ENCODE measurements around the gene DUXB.

Gene DUXB, protein sequence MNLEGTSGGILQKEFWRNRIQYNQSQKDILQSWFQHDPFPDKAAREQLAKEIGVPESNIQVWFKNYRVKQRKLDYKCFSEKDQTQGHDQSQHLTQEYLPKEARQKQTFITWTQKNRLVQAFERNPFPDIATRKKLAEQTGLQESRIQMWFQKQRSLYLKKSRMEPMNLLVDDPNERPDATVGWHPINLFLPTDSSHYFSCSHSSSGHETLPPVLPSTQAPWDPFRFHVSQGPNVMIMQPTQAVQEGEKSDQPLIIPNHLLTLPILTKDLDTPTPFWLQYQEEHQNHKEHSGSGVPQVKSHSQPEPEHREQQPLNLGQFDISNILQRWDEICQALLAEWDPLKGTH

DNA sequence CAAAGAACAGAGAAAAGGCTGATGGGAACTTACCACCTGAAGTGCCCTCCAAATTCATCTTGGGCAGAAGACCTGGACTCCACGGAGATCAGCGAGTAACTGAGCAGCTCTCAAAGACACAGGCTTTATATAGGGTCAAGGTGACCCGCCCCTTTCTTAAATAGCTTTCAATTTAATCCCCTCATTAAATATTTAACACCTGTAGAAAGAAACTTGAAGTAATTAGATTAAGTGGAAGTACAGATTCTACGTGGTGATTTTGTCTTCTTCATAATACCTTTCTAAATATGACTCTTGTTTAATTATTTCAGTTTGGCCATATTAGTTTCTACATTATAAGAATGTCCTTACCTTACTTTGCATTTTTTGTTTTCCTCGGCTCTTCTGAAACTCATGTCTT, at the start of gene DUXB:
DUXB (minus strand) TSS at position 101 of the 400 bp plus-strand sequence; CDS start at position 58, 43 bp downstream.
- no peak for DNase-seq (ENCODE audit: low read depth, low spot score)

DNA sequence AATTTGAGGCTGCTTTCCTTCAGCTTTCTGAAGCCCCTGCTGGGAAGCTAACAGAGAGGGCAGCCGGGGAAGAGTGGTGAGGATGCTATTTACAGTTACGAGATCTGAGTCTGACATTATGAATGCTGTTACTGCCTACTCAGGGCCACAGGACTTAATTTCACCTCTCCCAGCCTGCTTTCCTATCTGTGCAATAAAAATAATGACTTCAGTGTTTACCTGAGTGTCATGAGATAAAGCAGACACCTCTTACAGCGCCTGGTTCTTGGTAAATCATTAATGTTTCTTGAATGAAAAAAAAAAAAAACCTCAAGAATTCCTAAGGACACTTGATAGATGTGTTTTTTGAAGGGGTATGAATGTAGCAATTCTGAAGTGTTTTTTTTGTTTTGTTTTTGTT, 49.3 kb upstream of the DUXB start:
- DNase-seq (ENCODE audit: low read depth, low spot score), result no peak

DNA sequence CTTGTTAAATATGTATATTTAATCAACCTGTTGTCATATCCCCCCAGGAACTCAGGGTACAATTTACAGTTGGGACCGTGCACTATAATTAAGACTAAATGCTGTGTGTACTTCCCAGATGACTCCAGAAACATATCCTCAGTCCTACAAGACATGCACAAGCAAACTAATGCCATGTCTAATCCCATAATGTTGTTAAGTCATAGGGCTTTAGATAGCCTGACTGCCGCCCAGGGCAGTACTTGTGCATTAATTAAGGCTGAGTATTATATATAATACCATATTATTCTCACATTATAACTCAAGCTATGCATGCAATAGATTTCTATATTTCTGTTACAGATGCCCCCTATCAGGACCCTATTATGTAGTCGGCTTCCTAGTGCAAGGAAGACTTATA, 45.1 kb upstream of the DUXB start:
- DNase-seq (ENCODE audit: low read depth, low spot score), result no peak

- DNase-seq (ENCODE audit: low read depth, low spot score), result no peak
Measured at GRCh38 chr16:75745823-75746222, 44.6 kb upstream of the DUXB start.

GRCh38 chr16:75745242-75745641, 44.0 kb upstream of the DUXB start:
- no peak for DNase-seq (ENCODE audit: low read depth, low spot score)

- no peak for DNase-seq (ENCODE audit: low read depth, low spot score)
Measured at GRCh38 chr16:75742424-75743047, 41.3 kb upstream of the DUXB start.

DNA sequence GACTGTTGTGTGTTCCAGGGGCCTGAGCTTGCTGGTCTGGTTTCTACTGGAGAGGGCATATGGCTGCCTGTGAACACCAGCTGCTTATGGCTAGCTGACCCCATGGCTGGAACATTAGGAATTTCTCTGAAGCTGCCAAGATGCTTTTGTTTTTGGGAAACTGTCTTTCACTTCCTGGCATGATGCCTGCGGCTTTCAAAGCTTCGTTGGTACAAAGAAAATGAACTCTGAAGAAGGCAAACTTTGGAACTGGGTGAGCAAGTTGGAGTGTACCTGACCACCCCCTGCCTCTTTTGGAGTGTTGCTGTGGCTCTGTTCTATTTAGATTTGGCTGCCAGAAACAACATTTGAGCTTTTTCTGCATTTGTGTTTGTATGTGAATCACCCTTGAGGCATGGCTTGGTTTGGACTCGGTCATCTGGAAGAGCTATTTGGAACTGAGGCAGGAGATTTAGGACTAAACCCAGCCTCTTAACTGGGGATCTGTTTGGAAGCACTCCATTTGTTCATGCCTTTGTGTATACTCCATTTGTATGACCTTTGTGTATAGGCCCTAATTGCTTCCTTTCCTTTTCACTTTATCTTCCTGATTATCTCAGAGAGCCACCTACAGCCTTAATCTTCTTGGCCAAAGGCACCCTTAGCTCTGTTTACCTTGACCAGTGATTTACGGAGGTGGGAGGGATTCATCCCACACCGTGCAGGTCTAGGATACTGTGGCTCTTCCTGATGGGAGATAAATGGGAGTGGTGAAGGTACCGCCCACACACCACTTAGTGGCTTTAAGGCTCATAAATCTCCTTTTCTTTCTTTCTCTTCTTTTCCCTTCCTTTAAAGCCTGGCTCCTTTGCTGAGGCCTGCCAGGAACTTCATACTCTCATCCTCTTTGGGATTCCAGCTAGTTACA, 32.3 kb upstream of the DUXB start:
- DNase-seq (ENCODE audit: low read depth, low spot score), result no peak

GRCh38 chr16:75732871-75733270, 31.6 kb upstream of the DUXB start:
- DNase-seq (ENCODE audit: low read depth, low spot score), result no peak

- no peak for DNase-seq (ENCODE audit: low read depth, low spot score)
Measured at GRCh38 chr16:75727221-75727620, 26.0 kb upstream of the DUXB start.

DNA sequence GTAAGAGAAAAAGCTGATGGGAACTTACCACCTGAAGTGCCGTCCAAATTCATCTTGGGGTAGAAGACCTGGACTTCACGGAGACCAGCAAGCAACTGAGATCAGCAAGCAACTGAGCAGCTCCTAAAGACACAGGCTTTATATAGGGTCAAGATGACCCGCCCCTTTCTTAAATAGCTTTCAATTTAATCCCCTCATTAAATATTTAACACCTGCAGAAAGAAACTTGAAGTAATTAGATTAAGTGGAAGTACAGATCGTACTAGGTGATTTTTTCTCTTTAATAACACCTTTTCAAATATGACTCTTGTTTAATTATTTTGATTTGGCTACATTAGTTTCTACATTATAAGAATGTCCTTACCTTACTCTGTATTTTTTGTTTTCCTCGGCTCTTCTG, 25.1 kb upstream of the DUXB start, which contains the start of gene CPHXL:
CPHXL (minus strand) TSS at position 101 of the 400 bp plus-strand sequence; CDS start at position 53, 48 bp downstream.
- DNase-seq (ENCODE audit: low read depth, low spot score), result no peak

DNA sequence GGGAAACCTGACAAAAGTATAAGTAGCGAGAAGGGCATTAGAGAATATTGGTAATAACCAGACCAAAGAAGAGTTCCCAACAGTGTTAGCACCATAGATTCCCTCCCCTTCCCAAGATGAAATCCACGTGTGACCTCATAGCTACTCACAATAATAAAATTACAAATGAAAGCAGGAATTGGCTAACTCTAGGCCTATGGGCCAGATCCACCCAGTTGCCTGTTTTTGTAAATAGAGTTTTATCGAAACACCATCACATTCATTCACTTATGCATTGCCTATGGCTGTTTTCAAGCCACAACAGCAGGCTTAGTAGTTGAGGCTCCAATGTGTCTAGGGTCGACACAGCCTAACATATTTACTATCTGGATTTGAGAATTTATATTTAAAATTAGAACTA, 17.2 kb upstream of the DUXB start:
- no peak for DNase-seq (ENCODE audit: low read depth, low spot score)

DNA sequence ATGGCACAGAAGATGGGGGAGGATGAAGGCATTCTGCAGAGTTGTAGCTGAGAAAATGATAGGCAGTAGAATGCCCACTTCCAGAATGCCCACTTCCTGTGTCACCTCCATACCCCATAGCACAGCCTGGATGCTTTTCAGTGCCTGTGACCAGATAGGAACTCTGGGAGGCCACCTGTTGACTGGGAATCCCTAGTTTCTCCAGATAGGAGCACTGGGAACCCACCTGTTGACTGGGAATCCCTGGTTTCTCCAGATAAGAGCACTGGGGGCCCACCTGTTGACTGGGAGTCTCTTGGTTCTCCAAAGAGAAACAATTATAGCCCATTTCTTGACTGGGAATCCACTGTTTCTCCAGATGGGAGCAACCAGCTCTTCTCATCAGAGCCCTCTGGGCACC, 13.4 kb upstream of the DUXB start:
- DNase-seq (ENCODE audit: low read depth, low spot score), result no peak

GRCh38 chr16:75710344-75710743, 9.1 kb upstream of the DUXB start:
- no peak for DNase-seq (ENCODE audit: low read depth, low spot score)

DNA sequence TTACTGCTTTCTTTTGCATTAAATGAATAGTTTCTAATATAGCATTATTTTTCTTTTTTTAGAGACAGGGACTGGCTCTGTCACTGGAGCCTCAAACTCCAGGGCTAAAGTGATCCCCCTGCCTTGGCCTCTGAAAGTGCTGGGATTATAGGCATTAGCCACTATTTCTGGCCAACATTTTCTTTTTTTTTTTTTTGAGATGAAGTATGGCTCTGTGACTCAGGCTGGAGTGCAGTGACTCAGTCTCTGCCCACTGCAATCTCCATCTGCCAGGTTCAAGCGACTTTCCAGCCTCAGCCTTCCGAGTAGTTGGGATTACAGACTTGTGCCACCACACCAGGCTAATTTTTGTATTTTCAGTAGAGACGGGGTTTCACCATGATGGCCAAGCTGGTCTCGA, 2.0 kb upstream of the DUXB start:
- DNase-seq (ENCODE audit: low read depth, low spot score), result no peak

- no peak for DNase-seq (ENCODE audit: low read depth, low spot score)
Measured at GRCh38 chr16:75702242-75702641, 981 bp upstream of the DUXB start.

- no peak for DNase-seq (ENCODE audit: low read depth, low spot score)
Measured at GRCh38 chr16:75697571-75697970, 3.7 kb downstream of the DUXB start.

DNA sequence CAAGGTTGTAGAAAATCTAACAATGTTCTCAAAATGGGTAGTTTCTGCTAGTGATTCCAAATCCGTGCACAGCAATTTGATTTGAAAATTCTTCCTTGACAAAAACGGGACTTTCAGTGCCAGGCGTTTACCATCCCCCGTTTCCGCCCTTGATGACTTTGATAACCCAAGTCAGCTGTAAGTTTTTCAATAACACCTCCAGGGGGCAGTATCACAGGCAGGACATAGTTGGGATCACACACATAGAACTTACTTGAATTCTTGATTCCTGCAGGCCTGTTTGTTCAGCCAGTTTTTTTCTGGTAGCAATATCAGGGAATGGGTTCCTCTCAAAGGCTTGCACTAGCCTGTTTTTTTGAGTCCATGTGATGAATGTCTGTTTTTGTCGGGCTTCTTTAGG, 5.6 kb downstream of the DUXB start:
- DNase-seq (ENCODE audit: low read depth, low spot score), result no peak

DNA sequence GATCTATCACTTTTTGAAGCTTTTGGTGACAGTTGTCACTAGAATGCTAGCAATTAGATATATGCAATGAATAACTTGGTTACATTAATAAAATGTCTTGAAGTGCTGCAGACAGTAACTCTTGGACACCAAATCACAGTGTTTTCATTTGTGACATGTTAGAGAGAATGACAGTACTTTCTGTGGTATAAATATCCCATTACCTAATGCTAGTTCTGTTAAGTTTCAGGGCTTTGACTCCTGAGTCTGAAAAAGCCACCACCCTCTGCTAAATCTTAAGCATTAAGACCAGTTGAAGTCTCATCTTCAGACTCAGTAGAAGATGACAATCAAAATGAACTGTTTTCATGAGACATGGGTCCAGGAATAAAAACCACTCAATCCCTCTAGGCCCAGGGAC, 13.9 kb downstream of the DUXB start:
- no peak for DNase-seq (ENCODE audit: low read depth, low spot score)

GRCh38 chr16:75682308-75682707, 19.0 kb downstream of the DUXB start:
- no peak for DNase-seq (ENCODE audit: low read depth, low spot score)

DNA sequence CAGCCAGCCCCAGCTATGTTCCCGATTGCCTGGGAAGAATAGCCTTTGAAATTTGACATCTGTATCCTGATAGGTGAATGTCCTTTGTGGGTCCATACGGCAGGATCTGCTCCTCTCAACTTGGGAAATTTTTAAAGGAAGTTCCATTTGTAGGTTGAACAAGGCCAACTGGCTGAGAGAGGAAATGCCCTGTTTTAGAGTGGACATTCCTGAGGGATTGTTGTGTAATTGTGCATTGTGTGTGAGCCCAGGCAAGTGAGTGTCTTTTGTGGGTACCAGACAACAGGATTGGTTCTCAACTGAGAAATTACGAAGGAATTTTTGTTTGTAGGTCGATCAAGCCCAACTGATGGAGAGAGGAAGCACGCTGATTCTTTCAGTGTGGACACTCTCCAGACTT, 21.9 kb downstream of the DUXB start:
- DNase-seq (ENCODE audit: low read depth, low spot score), result no peak

DNA sequence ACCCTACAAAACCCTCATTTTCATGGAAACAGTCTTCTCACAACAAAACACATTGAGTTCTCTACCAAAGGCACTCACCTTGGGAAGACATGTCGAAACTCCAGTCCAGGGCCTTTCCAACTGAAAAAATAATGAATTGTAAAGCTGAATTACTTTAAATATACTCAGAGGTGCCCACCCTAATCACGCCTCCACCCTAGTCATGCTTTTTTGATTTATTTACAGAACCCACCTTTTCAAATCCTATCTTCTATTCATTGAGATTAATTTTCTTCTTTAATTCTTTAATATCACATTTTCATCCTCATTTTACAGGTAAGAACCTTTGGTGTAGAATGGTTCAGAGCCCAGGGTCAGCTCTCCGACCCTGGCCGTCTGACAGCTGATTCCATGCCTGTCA, 24.4 kb downstream of the DUXB start, which contains the start of gene CPHXL2:
CPHXL2 (minus strand) TSS at position 101 of the 400 bp plus-strand sequence; CDS start at position 91, 10 bp downstream.
- no peak for DNase-seq (ENCODE audit: low read depth, low spot score)

GRCh38 chr16:75667503-75667902, 33.8 kb downstream of the DUXB start:
- no peak for DNase-seq (ENCODE audit: low read depth, low spot score)
